Hepatocyte (in vitro differentiated cells): ENCODE results near the gene RABGAP1.

ENCODE experiments used
- CTCF ChIP-seq: fragments of 200-600 bp; sonication (generic); IDR thresholded peaks from 2 replicates; pipeline ENCODE4 v1.5.1; 2016; ENCODE audit warnings: antibody characterized with exemption, mild to moderate bottlenecking; ENCODE audit not compliant: poor library complexity
- EZH2 ChIP-seq: fragments of 200-600 bp; sonication (generic); IDR thresholded peaks from 2 replicates; pipeline ENCODE4 v1.6.1; 2016; ENCODE audit warnings: antibody characterized with exemption, mild to moderate bottlenecking, borderline replicate concordance
- EZH2phosphoT487 ChIP-seq: fragments of 200-600 bp; sonication (generic); IDR thresholded peaks from one replicate; pipeline ENCODE4 v1.6.1; 2018; ENCODE audit warnings: antibody characterized with exemption, mild to moderate bottlenecking, low read depth, moderate library complexity; ENCODE audit not compliant: unreplicated experiment, severe bottlenecking

GRCh38 chr9:123007269-123007668, 66.4 kb downstream of the RABGAP1 start:
- TF ChIP-seq EZH2: no peak
- no peak for TF ChIP-seq CTCF
- no peak for TF ChIP-seq EZH2phosphoT487
